GM03348 (cell line): Measurements from ENCODE around the gene CPN2.

Experiments used
- DNase-seq: peaks from one replicate; pipeline ENCODE4 v3.0.0; 2012; ENCODE audit warnings: low spot score

Gene CPN2

GRCh38 chr3:194328053-194328657 lies 23.0 kb downstream of the CPN2 start:
- DNase-seq, result peak; percentile 57

- no peak for DNase-seq
Observed at GRCh38 chr3:194327218-194328052, 23.7 kb downstream of the CPN2 start.

- no peak for DNase-seq
Observed at GRCh38 chr3:194326968-194327217, 24.2 kb downstream of the CPN2 start.

- DNase-seq, result peak; percentile 31
Observed at GRCh38 chr3:194326192-194326967, 24.7 kb downstream of the CPN2 start.

GRCh38 chr3:194325424-194326153 lies 25.5 kb downstream of the CPN2 start:
- no peak for DNase-seq

GRCh38 chr3:194324823-194325327 lies 26.3 kb downstream of the CPN2 start:
- DNase-seq, result no peak

GRCh38 chr3:194323785-194324735 lies 27.1 kb downstream of the CPN2 start:
- peak; percentile 72 for DNase-seq

- peak; percentile 71 for DNase-seq
Observed at GRCh38 chr3:194322678-194323211, 28.4 kb downstream of the CPN2 start.

- DNase-seq, result no peak
Observed at GRCh38 chr3:194321693-194322640, 29.2 kb downstream of the CPN2 start.

GRCh38 chr3:194320744-194321243 lies 30.3 kb downstream of the CPN2 start:
- DNase-seq, result no peak

- DNase-seq, result no peak
Observed at GRCh38 chr3:194320100-194320499, 31.0 kb downstream of the CPN2 start.

- no peak for DNase-seq
Observed at GRCh38 chr3:194318511-194319161, 32.5 kb downstream of the CPN2 start.

- no peak for DNase-seq
Observed at GRCh38 chr3:194316918-194317317, 34.2 kb downstream of the CPN2 start.

GRCh38 chr3:194315965-194316361 lies 35.2 kb downstream of the CPN2 start:
- DNase-seq, result no peak

GRCh38 chr3:194315088-194315964 lies 35.8 kb downstream of the CPN2 start:
- peak; percentile 94 for DNase-seq

GRCh38 chr3:194314388-194315068 lies 36.6 kb downstream of the CPN2 start:
- no peak for DNase-seq
